IMR-90 (cell line): Measurements from ENCODE around the gene CENPT. TPM values are rescaled to one million over a fixed set of nuclear protein-coding genes. Genes with fewer than 3 reads are reported as not detected.

Experiments used
- ATAC-seq: fragments of 200-7000 bp; cut with Tn5 transposase; 2 replicates; pipeline ENCODE4 v1.9.1; 2020; ENCODE audit warnings: low read depth, mild to moderate bottlenecking, moderate library complexity
- BruUV-seq: library from RNA; stranded (reverse); fragments of 400-500 nt; replicated peaks from 2 replicates; lab custom pipeline; 2021; lab: Mats Ljungman, UMichigan
- CTCF ChIA-PET: fragments of 300-600 bp; formaldehyde crosslinking; extraction: SDS; loops from one replicate; lab custom pipeline; 2021; ENCODE audit warnings: antibody characterized with exemption; lab: Yijun Ruan, JAX
- POLR2A ChIA-PET: fragments of 300-600 bp; sonication (Branson Sonifier 250); formaldehyde crosslinking; loops from one replicate; lab custom pipeline; 2022; ENCODE audit warnings: antibody characterized with exemption; ENCODE audit not compliant: unreplicated experiment; lab: Charles Lee
- DNase-seq: peaks from one replicate; pipeline ENCODE4 v3.0.0; 2013
- H2AFZ ChIP-seq: replicated peaks from 2 replicates; pipeline ENCODE3; 2013; ENCODE audit warnings: low read length, mild to moderate bottlenecking; ENCODE audit not compliant: poor library complexity
- H2AK5ac ChIP-seq: 2 replicates; pipeline ENCODE4 v1.6.1; 2013; ENCODE audit warnings: low read depth, low read length, inconsistent platforms
- H2AK9ac ChIP-seq: replicated peaks from 2 replicates; pipeline ENCODE3; 2013; ENCODE audit warnings: mild to moderate bottlenecking, low read depth, low read length, moderate library complexity; ENCODE audit not compliant: poor library complexity
- H2BK120ac ChIP-seq: 2 replicates; pipeline ENCODE4 v1.6.1; 2013; ENCODE audit warnings: low read depth, low read length, inconsistent platforms
- H2BK15ac ChIP-seq: 3 replicates; pipeline ENCODE4 v1.6.1; 2013; ENCODE audit warnings: low read depth, low read length, inconsistent platforms
- H2BK20ac ChIP-seq: 2 replicates; pipeline ENCODE4 v1.6.1; 2013; ENCODE audit warnings: low read depth, mild to moderate bottlenecking, inconsistent platforms, low read length, moderate library complexity
- H2BK5ac ChIP-seq: 2 replicates; pipeline ENCODE4 v1.6.1; 2013; ENCODE audit warnings: mild to moderate bottlenecking, low read depth, low read length, inconsistent platforms; ENCODE audit not compliant: poor library complexity, severe bottlenecking
- H3K14ac ChIP-seq: replicated peaks from 2 replicates; pipeline ENCODE4 v1.6.1; 2013; ENCODE audit warnings: low read depth, low read length, inconsistent platforms
- H3K18ac ChIP-seq: 2 replicates; pipeline ENCODE4 v1.6.1; 2013; ENCODE audit warnings: low read depth, low read length, control low read depth
- H3K23ac ChIP-seq: 2 replicates; pipeline ENCODE4 v1.6.1; 2013; ENCODE audit warnings: low read depth, low read length, inconsistent platforms
- H3K27ac ChIP-seq: 2 replicates; pipeline ENCODE4 v1.5.1; 2013; ENCODE audit warnings: mild to moderate bottlenecking, control low read depth, low read length; ENCODE audit not compliant: insufficient read depth
- H3K27me3 ChIP-seq: 2 replicates; pipeline ENCODE4 v1.6.1; 2013; ENCODE audit warnings: low read length; ENCODE audit not compliant: control insufficient read depth, insufficient read depth
- H3K36me3 ChIP-seq: 2 replicates; pipeline ENCODE4 v1.6.1; 2013; ENCODE audit warnings: low read length, mixed read lengths; ENCODE audit not compliant: control insufficient read depth, insufficient read depth
- H3K4ac ChIP-seq: 2 replicates; pipeline ENCODE4 v1.6.1; 2013; ENCODE audit warnings: low read depth, low read length, inconsistent platforms
- H3K4me1 ChIP-seq: 2 replicates; pipeline ENCODE4 v1.6.1; 2013; ENCODE audit warnings: low read length, mixed read lengths; ENCODE audit not compliant: control insufficient read depth, insufficient read depth
- H3K4me2 ChIP-seq: 2 replicates; pipeline ENCODE4 v1.6.1; 2013; ENCODE audit warnings: low read depth, mild to moderate bottlenecking, control low read depth, low read length, moderate library complexity
- H3K4me3 ChIP-seq: 2 replicates; pipeline ENCODE4 v1.5.1; 2013; ENCODE audit warnings: low read depth, mild to moderate bottlenecking, control low read depth, low read length, moderate library complexity; ENCODE audit not compliant: insufficient read depth
- H3K56ac ChIP-seq: 2 replicates; pipeline ENCODE4 v1.6.1; 2013; ENCODE audit warnings: low read length, inconsistent platforms; ENCODE audit not compliant: insufficient read depth; ENCODE audit errors: extremely low read depth
- H3K79me1 ChIP-seq, 2 experiments: 2 replicates each; pipeline ENCODE4 v1.6.1; 2013; ENCODE audit warnings: low read length in 2 of 2, inconsistent platforms in 1 of 2, low read depth in 1 of 2
- H3K9ac ChIP-seq: 2 replicates; pipeline ENCODE4 v1.6.1; 2013; ENCODE audit warnings: low read depth, low read length, control low read depth
- H3K9me1 ChIP-seq: 2 replicates; pipeline ENCODE4 v1.6.1; 2013; ENCODE audit warnings: low read length, inconsistent platforms; ENCODE audit not compliant: insufficient read depth
- H3K9me3 ChIP-seq: 2 replicates; pipeline ENCODE4 v1.6.1; 2013; ENCODE audit warnings: low read length; ENCODE audit not compliant: control insufficient read depth, insufficient read depth
- H4K20me1 ChIP-seq: 2 replicates; pipeline ENCODE4 v1.6.1; 2013; ENCODE audit warnings: low read length, inconsistent platforms; ENCODE audit not compliant: insufficient read depth
- H4K5ac ChIP-seq: 2 replicates; pipeline ENCODE4 v1.6.1; 2013; ENCODE audit warnings: mild to moderate bottlenecking, low read depth, low read length, control low read depth
- H4K8ac ChIP-seq, 2 experiments: 2 replicates each; pipeline ENCODE4 v1.6.1; 2013; ENCODE audit warnings: low read depth in 2 of 2, low read length in 2 of 2, control low read depth in 1 of 2, inconsistent platforms in 1 of 2
- H4K91ac ChIP-seq: 2 replicates; pipeline ENCODE4 v1.6.1; 2013; ENCODE audit warnings: low read depth, low read length, inconsistent platforms; ENCODE audit not compliant: insufficient read depth
- MAZ ChIP-seq: IDR thresholded peaks from 2 replicates; pipeline ENCODE4 v1.6.1; 2012; ENCODE audit warnings: low read depth, mild to moderate bottlenecking, low read length, improper control_type of control experiment, moderate library complexity, borderline replicate concordance
- MXI1 ChIP-seq: IDR thresholded peaks from 2 replicates; pipeline ENCODE4 v1.6.1; 2012; ENCODE audit warnings: low read depth, mild to moderate bottlenecking, low read length, moderate library complexity, borderline replicate concordance
- POLR2A ChIP-seq: IDR thresholded peaks from 2 replicates; pipeline ENCODE4 v1.6.1; 2012; ENCODE audit warnings: mild to moderate bottlenecking, low read depth, low read length
- USF2 ChIP-seq: fragments of 150-350 bp; IDR thresholded peaks from 2 replicates; pipeline ENCODE4 v1.6.1; 2017; ENCODE audit warnings: mild to moderate bottlenecking, antibody characterized with exemption, low read length, low read depth
- WGBS, 2 experiments: methylation state at CpG; one replicate each; pipeline versions ENCODE4 v1.1.5 to v1.1.7; 2013; ENCODE audit warnings: missing lambda C conversion rate in 2 of 2; ENCODE audit not compliant: insufficient read length in 1 of 2; ENCODE audit errors: extremely low coverage in 2 of 2; 5-methylcytosine and 5-hydroxymethylcytosine counted together
- dilution Hi-C: fragments of 300-500 bp; cut with HindIII; formaldehyde crosslinking; loops from one replicate; pipeline ENCODE4 v1.14.3; 2018; ENCODE audit warnings: low sequenced_read_pairs; ENCODE audit not compliant: unreplicated experiment
- in situ Hi-C: fragments of 300-500 bp; cut with MboI; formaldehyde crosslinking; loops from 3 replicates; pipeline ENCODE4 v1.14.3; 2019; ENCODE audit warnings: low sequenced_read_pairs, inconsistent platforms, mixed read lengths
- intact Hi-C: fragments of 100-400 bp; cut with micrococcal nuclease; formaldehyde crosslinking; loops from 2 replicates; pipeline ENCODE4 v1.10.0; 2022
- polyA plus RNA-seq, 3 experiments: library from polyadenylated mRNA; depleted of rRNA; stranded (reverse); fragments of >200 nt; gene quantifications; 2 replicates each; pipeline ENCODE4 v1.2.3, GENCODE V29; 2012; ENCODE audit warnings: low replicate concordance in 1 of 3
- total RNA-seq: library from RNA; depleted of rRNA; stranded (reverse); fragments of >200 nt; gene quantifications from 2 replicates; pipeline ENCODE4 v1.2.3, GENCODE V29; 2012

CENPT gene
- total and polyA plus RNA-seq, 2 of the 4 experiments (the other 2 are of a cell fraction) = 33.3 to 83.1 TPM

- peak within 1 kb of the TSS; percentile 96 for H3K9ac ChIP-seq
- no peak within 1 kb of the TSS for H3K18ac ChIP-seq
- 0 out of 2 replicates have a peak within 1 kb of the TSS, but pooled peaks have one; percentile 27 for H2BK120ac ChIP-seq
- in situ Hi-C loops = no loop called here
- peak within 1 kb of the TSS; percentile 96 for H3K14ac ChIP-seq
- no peak within 1 kb of the TSS; the same call in 2 of the 3 replicates for H2BK15ac ChIP-seq
- peak within 1 kb of the TSS; percentile 100 for H3K4me3 ChIP-seq
- H2AK5ac ChIP-seq = peak within 1 kb of the TSS; percentile 56
- H3K56ac ChIP-seq = peak within 1 kb of the TSS; percentile 74
- ChIA-PET CTCF (interaction anchor here (1.6 kb wide), 1 partner anchor 10 kb away, joined by 8 read pairs; no protein-coding TSS in a partner anchor), POLR2A (no interaction called here)
- peaks cover 9% of the 10 kb centered on the region for H3K4me1 ChIP-seq
- dilution Hi-C loops = no loop called here
- ATAC-seq (peak; percentile 99), DNase-seq (peak; percentile 91)
- WGBS, 2 experiments = 1% methylated on average over 66 of the region's 90 CpGs; no CpG with 5 or more reads in 1 of the 2 experiments
- H2BK5ac ChIP-seq = peak within 1 kb of the TSS; percentile 74
- H3K27ac ChIP-seq = peak within 1 kb of the TSS; percentile 89
- H2BK20ac ChIP-seq = no peak within 1 kb of the TSS
- intact Hi-C loops = no loop called here
- H2AK9ac ChIP-seq = peak within 1 kb of the TSS; percentile 98
- peak within 1 kb of the TSS; percentile 63 for H3K23ac ChIP-seq
- no peaks in the 10 kb centered on the region for H3K9me3 ChIP-seq
- 0 out of 2 replicates have a peak, but pooled peaks cover 12% of the 10 kb centered on the region for H3K9me1 ChIP-seq
- H3K4me2 ChIP-seq = peak within 1 kb of the TSS; percentile 95
- peaks cover 10 to 46% of the 10 kb centered on the region in 2 experiments for H3K79me1 ChIP-seq
- H4K5ac ChIP-seq = peak within 1 kb of the TSS; percentile 93
- H3K27me3 ChIP-seq = no peaks in the 10 kb centered on the region
- TF ChIP-seq POLR2A (peak; percentile 84), MXI1 (peak; percentile 50; the same call in 1 of the 2 replicates), USF2 (no peak), MAZ (peak; percentile 17; the same call in 1 of the 2 replicates)
- no TSS peak for BruUV-seq
- peak within 1 kb of the TSS; percentile 97 for H4K8ac ChIP-seq
- peak within 1 kb of the TSS; percentile 74 for H4K91ac ChIP-seq
- peak within 1 kb of the TSS; percentile 99 for H2AFZ ChIP-seq
- peak within 1 kb of the TSS; percentile 88 for H3K4ac ChIP-seq
- H4K20me1 ChIP-seq = peaks cover 23% of the 10 kb centered on the region
- H3K36me3 ChIP-seq = no peaks in the 10 kb centered on the region
Observed at GRCh38 chr16:67892899-67893742, 45.6 kb upstream of the CENPT start, which contains the start of gene PSKH1. Gene PSKH1, plus strand, starts transcription at chr16:67893254. Its CDS starts 15,496 bp downstream, at chr16:67908750.
